Stimulated activated CD8-positive, alpha-beta memory T cell treated with anti-CD3 and anti-CD28 coated beads, Interleukin-4, amount 100 ng/mL, for 1 hour (primary cell): Measurements from ENCODE around the gene INSRR.

Experiments used
- DNase-seq, 2 donors: peaks; one replicate each; pipeline ENCODE4 v3.0.0-alpha.2; 2020; ENCODE audit warnings: low read depth in 2 of 2, low spot score in 1 of 2

Gene INSRR

GRCh38 chr1:156834322-156834721 is 24.6 kb downstream of the INSRR start:
- DNase-seq = no peak

DNA sequence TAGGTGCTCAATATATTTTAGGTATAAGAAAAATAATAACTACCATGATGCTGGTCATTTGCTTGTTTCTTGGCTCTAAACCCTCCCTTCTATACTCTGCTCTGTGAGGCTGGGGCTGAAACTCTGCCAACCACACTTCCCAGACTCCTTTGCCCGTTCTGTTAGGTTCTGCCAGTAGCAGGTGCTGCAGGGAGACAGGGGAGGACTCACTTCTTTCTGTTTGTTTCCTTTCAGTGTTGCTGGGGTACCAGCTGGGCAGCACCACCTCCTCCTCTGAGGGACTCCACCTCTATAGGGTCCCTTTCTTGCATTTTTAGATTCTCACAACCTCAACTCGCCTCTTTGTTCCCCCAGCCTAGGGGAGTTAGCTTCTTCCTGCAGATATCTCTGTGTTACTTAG is 25.3 kb downstream of the INSRR start:
- no peak for DNase-seq

- no peak for DNase-seq
Measured at GRCh38 chr1:156832434-156832833, 26.5 kb downstream of the INSRR start.

- no peak for DNase-seq
Measured at GRCh38 chr1:156828400-156829124, 30.4 kb downstream of the INSRR start.

- no peak for DNase-seq
Measured at GRCh38 chr1:156826630-156827029, 32.3 kb downstream of the INSRR start.

GRCh38 chr1:156823210-156823790 is 35.6 kb downstream of the INSRR start:
- no peak for DNase-seq

DNA sequence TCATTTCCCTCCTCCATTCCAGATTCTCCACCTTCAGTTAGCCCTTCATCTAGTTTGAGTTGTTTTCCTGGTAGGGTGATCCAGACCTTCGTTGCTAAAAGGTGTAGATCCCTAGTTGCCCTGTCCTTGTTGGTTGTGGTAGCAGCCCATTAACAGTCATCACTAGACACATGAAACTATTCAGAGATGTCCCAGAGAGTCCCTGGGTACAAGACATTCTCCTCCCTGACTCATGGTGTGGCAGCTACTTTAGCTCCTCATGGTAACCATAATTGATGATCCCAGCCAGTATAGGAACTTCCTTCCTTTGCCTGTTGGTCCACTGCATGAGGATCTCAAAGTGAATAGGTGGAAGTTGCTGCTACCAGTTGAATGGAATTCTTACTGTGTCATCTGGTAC is 36.2 kb downstream of the INSRR start:
- no peak for DNase-seq

GRCh38 chr1:156821801-156822200 is 37.1 kb downstream of the INSRR start:
- no peak for DNase-seq

- peak; percentile 90 to 92 for DNase-seq
Measured at GRCh38 chr1:156816561-156817328, 42.2 kb downstream of the INSRR start, which contains the start of gene SH2D2A. Gene SH2D2A, minus strand, starts transcription at chr1:156816848. Its CDS starts 140 bp downstream, at chr1:156816708.

- DNase-seq = no peak
Measured at GRCh38 chr1:156815961-156816422, 42.9 kb downstream of the INSRR start.

GRCh38 chr1:156815307-156815826 is 43.5 kb downstream of the INSRR start:
- no peak for DNase-seq

GRCh38 chr1:156814571-156815260 is 44.2 kb downstream of the INSRR start:
- no peak for DNase-seq

- DNase-seq = peak; percentile 38 to 47
Measured at GRCh38 chr1:156813750-156814570, 45.0 kb downstream of the INSRR start.

DNA sequence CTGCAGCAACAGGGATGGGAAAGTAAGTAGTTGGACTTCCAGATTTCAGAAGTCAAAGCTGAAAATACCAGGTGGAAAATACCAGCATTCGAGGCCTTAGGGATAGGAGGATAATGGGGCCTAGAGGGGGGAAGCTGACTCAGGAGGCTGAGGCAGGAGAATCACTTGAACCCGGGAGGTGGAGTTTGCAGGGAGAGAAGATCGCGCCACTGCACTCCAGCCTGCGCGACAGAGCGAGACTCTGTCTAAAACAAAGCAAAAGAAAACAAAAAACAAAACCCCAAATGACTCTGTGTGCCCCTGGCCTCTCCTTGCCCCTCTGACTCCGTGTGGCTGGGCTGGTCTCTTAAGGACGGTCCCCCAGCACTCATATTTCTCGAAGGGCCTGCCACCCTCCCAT is 45.6 kb downstream of the INSRR start:
- DNase-seq = no peak

- DNase-seq = no peak
Measured at GRCh38 chr1:156812293-156812990, 46.5 kb downstream of the INSRR start.

- DNase-seq = no peak
Measured at GRCh38 chr1:156811168-156811567, 47.7 kb downstream of the INSRR start.

- DNase-seq = no peak
Measured at GRCh38 chr1:156809711-156810366, 49.1 kb downstream of the INSRR start.

DNA sequence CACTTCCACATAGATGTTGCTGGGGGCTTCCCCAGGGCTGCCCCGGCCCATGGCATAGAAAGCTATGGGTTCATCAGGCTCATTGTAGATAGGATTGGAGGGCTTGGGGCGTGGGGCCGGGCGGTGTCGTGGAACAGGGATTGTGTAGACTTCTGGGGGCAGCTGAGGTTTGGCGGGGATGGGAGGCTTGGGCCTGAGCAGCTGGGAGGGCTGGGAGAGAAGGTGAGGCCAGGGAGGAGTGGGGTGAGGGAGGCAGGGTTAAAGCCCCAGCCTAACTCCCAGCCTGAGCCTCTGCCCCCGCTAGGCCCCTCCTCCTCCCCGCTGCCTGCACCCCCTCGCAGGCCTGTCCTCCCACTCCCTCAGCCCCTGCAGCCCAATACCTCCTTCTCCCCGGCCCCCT is 49.6 kb downstream of the INSRR start:
- DNase-seq = no peak
